ENCODE measurements around the gene ZBTB7A.

The ZBTB7A gene

GRCh38 chr19:4034048-4035017 lies 32.4 kb downstream of the ZBTB7A start:
- DNase-seq = no peak

DNA sequence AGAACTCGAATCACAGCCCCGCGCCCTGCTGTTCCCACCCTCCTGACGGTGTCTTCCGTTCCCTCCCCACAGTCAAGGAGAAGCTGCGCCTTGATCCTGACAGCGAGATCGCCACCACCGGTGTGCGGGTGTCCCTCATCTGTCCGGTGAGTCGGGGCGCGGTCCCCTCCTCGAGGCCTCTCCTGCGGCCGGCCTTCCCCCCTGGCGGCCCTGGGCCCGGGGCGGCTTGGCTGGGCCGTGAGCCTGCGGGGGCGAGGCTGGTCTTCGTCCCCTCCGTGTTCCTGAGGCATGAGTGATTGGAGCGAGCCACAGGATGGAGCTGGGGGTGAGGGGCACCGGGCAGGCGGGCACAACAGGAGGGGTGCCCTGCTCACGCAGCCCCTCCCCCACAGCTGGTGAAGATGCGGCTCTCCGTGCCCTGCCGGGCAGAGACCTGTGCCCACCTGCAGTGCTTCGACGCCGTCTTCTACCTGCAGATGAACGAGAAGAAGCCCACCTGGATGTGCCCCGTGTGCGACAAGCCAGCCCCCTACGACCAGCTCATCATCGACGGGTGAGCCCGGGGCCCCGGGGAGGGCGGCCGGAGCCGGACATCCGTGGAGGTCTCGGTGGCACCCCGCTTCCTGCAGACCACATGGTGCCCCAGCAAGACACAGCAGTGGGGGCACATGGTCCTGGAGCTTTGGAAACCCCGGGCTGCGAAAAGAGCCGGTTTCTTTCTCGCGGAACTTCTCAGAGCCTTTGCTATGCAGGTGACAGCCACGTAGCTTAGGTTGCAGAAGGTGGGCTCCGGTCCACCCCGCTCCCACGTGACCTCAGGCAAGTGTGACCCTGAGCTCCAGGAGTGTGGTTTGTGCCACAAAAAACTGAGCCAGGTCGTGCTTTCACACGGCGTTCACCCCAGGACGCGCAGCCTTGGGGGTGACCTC lies 33.4 kb downstream of the ZBTB7A start:
- DNase-seq = no peak

DNA sequence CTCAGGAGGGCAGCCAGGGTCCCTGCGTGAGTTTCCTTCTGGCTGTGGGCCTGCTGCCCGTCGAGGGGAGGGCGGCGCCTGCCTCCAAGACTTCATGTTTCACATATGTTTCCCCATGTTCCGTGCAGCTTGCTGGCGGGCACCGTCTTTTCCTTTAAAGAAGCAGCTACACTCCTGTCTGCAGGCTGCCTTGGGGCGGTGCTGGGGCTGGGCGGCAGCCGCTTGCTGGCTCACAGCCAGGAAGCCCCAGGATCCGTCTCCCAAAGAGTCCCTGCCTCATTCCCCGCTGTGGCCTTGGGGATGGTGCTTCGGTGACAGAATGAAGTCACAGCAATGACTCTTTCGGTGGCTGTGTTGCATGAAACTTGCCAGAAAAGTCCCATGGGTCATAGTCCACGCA lies 34.3 kb downstream of the ZBTB7A start:
- no peak for DNase-seq

DNA sequence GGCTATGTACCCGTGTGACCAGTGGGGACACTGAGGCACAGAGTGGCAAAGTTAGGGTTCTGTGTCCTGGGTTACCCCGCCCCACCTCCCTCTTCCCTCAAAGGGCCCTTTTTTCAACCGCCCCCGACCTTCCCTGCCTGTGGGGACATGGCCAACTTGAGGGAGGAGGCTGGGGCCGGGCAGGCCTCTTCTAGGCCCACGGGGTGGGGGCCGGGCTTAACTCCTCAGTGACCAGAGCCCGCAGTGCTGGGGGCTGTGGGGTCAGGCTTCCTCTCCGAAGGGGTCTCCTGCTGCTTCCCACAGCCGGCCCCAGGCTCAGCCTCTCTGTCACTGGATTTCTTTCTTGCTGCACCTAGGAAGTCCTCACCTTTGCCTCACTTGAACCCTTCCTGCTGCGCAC lies 35.3 kb downstream of the ZBTB7A start:
- DNase-seq = no peak

DNA sequence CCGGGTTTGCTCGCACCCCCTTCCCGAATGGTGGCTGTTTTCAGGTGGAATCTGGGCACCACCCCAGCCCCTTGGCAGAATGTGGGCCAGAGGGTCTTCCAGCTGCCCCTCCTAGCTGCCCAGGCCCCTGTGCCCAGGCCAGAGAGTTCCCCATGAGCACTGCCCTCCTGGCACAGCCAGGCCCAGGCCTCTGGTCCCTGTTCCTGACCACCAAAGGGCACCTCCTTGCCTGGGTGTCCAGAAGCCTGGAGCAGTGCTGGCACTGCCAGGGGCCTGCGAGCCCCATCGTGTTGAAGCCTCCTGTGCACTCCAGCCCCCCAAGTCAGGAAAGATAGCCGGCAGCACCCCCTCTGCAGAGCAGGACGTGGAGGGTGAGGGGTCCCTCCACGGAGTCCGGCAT lies 35.7 kb downstream of the ZBTB7A start:
- DNase-seq = no peak

DNA sequence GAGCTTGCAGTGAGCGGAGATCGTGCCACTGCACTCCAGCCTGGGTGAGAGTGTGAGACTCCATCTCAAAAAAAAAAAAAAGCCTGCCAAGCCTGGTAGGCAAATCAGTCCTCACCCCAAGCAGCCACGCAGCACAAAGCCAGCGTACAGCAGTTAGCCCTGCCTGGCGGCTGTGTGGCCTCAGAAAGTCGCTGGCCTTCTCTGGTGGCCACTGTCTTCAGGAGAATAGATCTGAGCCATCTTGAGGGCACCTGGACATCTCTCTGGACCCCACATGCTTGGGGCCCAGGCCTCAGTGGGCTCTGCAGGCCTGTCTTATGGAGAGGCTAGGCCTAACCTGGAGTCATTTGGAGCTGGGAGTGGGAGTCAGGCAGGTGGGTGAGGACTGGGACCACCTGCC lies 36.1 kb downstream of the ZBTB7A start:
- no peak for DNase-seq

DNA sequence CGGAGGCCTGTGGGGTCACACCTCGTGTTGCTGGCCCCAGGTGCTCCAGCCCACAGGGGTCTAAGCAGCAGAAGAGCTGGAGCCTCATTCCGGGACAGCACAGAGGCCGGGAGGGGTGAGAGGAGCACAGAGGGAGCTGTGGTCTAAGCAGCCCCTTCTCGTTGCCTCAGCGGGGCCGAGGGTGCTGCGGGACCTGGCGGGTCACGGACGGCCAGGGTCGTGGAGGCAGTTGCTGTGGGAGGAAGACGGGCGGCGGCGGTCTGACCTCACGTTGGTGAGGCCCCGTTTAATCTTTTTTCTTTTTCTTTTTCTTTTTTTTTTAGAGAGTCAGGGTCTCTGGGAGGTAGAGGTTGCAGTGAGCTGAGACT lies 37.5 kb downstream of the ZBTB7A start:
- no peak for DNase-seq

- DNase-seq = no peak
Measured at GRCh38 chr19:4028334-4029246, 38.1 kb downstream of the ZBTB7A start.

DNA sequence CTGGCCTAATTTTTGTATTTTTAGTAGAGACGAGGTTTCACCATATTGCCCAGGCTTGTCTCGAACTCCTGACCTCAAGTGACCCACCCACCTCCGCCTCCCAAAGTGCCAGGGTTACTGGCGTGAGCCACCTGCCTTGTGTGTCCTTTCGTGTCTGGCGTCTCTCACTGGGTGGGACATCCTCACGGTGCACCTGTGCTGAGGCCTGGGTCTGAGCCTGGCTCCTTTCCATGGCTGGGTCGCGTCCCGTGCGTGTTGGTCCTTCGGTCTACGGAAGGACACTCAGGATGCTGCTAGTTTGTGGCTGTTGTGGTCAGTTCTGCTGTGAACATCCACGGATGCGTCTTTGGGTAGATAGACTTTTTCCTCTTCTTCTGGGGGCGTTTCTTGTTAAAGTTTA lies 39.6 kb downstream of the ZBTB7A start:
- no peak for DNase-seq

DNA sequence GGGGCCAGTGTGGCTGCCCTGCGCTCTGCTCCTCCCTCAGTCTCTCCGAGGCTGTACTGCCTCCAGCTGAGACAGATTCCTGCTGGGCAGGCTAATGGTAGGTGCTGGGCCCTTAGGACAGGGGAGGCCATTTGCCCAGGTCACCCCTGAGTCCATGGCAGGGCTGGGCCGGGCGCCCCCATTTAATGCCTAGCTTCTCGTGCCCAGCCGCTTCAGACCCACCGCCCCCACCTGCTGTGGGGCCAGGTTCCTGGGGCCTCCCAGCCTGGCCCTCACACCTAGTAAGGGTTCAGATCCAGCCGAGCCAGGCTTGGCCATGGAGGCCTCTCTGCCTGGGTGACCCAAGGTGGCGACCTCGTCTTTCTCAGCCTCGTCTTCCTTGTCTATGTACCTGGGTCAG lies 41.4 kb downstream of the ZBTB7A start:
- DNase-seq = no peak

DNA sequence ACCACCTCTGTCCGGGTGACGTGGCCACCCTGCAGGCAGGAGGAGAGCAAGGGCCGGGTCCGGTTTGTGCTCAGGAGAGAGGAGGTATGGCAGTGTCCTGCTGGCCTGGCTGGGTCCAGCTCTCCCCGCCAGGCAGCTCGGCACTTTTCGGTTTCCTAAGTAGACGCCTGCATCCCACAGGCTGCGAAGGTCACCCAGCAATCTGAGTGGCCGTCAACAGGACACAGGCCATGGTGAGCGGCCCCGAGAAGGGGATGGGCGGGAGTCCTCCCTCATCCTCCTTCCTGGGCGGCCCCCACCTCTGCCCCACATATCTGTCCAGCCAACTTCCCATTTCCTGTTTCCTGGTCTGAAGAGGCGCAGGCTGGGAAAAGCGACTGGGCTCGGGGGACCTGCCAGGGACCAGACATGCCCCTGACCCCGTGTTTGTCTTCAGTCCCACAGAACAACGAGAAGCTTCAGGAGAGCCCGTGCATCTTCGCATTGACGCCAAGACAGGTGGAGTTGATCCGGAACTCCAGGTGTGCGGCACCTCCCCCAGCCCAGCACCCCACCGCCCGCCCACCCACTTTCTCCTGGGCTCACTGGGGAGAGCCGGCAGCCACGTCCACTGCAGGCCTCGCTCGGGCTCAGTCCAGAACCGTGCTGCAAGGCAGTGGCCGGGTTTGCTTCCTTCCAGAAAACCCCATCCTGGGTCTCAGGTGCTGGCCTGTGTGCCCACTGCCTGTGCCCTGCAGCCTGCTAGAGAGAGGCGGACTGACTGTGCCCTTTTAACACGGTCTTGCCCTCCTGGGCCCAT lies 42.9 kb downstream of the ZBTB7A start:
- no peak for DNase-seq

DNA sequence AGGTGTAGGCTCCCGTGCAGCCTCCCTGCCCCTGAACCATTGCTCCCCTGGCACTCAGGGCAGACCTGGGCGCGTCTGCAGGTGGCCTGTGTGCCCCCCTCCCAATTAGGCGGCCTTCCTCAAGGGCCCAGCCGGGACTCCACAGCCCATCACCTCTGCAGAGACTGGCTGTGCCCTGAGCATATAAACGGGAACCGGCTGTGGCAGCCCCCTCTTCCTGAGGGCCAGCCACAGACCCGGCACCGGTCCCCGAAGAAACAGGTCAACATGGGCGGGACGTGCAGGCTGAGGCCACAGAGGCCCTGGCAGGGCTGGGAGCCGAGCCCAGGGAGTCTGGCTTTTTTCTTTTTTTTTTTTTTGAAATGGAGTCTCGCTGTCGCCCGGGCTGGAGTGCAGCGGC lies 47.1 kb downstream of the ZBTB7A start:
- no peak for DNase-seq

- no peak for DNase-seq
Measured at GRCh38 chr19:4018775-4019504, 47.8 kb downstream of the ZBTB7A start.

GRCh38 chr19:4018140-4018613 lies 48.5 kb downstream of the ZBTB7A start:
- DNase-seq = no peak

DNA sequence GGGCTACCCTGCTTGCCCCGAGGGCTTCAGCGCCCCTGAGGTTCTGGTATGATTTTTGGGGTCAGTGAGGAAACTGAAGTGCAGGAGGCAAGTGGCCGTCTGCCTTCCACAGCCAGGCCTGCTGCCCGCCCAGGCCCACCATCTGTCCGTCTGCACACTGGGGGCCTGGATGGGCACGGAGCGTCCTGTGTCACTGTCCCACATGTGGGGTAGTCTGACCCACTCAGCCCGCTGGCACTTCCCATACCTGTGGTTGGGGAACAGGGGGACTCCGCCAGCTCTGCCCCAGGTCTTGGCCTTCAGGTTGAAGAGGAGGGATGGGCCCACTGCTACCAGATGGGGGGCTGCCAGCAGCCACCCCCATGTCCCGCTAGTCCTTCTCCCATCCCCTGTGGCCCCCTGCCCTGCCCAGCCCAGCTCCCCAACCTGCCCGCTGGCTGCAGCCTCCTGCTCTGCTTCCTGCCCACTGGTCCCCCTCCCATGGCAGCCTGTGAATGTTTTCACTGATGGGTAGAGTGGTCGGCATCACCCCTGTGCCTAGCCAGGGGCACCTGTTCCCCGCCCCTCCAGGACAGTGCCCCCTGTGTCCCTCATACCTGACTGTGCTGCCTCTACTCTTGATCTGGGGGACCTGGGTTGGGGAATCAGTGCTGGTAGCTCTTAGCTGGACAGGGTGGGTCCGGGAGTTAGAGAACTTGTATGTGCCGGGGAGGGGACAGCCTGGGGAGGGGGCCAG lies 49.6 kb downstream of the ZBTB7A start:
- DNase-seq = no peak

GRCh38 chr19:4016486-4016885 lies 50.2 kb downstream of the ZBTB7A start:
- DNase-seq = no peak

DNA sequence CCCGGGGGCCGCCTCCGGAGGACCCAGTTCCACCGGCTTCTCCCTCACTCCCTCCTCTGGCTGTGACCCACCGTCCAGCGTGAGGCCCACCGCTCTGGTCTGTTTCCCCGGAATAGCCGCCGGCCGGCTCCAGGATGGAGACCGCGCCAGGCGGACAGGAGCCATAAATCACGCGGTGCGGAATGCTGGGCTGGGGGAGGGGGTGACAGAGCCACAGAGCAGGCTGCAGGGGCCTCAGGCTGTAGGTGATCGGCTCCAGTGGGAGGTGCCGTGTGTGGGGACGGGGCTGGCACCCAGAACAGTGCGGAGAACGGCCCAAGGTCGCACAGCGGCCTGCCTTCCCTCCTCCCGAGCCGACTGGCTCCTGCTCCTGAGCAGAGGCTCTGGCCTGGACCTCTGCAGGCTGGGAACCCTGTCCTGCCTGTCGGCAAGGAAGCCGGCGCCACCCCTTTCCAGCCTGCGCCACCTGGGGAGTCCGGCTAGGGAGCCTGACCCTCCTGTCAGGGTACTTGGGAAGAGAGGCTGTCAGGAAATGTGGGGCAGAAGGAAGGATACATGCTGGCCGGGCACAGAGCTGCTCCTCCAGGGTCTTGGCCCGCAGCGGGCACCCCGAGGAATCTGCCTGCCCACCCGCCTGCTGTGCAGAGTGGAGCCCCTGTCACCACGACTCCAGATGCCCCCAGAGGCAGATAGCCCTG lies 50.8 kb downstream of the ZBTB7A start:
- DNase-seq = no peak

DNA sequence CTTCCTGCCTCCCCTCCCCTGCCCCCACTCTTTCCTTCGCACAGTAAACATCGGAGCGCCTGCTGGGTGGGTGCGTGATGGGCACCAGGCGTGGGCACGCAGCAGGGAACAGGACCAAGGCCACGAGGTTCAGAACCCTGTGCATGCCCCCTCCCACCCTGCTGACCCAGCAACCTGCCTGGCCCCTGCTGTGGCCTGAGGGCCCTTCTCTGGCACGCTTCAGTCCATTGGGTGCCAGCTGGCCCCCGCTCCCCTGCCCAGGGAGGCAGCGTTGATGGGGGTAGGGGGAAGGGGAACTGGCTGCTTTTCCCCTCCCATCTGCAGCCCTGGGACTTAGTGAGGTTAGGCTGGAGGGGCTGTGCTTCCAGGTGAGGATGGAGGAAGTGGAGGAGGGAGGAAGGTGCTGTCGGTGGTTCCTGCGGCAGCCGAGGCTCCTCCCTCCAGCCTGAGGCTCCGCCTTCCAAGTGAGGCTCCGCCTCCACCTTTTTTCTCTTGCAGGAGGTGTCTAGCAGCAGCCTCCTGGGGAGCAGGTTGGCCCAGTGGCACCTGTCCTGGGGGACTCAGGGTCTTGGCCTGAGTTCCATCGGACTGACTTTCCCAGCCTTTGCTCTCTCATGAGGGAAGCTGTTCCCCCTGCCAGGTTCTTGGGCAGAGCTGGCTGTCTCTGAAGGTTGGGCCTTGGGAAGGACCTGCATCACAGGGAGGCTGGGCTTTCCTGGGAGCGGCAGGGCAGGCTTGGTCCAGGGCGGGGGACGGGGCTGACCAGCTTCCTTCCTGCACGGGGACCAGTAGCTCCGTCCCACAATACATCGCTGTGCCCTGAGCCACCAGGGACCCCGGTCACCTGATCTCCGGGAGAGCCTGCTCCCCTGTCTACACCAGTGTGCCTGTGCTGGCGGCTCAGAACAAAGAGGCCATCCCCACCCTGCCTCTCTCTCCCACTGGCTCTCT lies 51.9 kb downstream of the ZBTB7A start:
- DNase-seq = peak; percentile 23

Measured in activated T-cell treated with anti-CD3 and anti-CD28 coated beads for 4 hours (primary cell).